ENCODE measurements around the gene ANKRD10. TPM values are rescaled to one million over a fixed set of nuclear protein-coding genes. Genes with fewer than 3 reads are reported as not detected.
"Not testable (repeated sequence)": the region's sequence is repeated elsewhere in the genome, so short reads cannot be mapped to it uniquely, and the experiment has no call there.

ANKRD10 gene
- total RNA-seq, 2 experiments from 2014 or later = 70.0 to 70.4 TPM

DNA sequence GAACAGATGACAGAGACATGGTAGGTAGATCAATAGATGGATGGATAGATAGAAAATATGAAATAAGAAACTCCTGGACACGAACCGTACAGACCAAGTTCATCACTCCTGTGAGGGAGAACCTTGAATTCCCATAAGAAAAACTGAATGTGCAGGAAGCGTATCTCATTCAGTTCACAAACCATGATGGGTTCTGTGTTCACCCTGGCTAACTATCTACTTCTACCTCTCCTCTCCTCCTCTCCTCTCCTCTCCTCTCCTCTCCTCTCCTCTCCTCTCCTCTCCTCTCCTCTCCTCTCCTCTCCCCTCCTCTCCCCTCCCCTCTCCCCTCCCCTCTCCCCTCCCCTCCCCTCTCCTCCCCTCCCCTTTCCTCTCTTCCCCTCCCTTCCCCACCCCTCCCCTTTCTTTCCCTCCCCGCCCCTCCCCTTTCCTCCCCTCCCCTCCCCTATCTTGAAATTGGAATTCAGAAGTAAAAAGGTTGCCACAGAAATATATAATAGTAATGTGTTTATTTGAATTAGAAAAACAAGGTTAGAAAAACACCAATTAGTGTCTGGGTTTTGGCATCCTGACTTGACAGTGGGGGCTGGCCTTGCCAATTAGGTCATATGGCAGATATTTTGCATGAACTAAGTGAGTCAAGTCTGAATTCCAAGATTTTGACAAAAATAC is 75.9 kb downstream of the ANKRD10 start:
- POLR2A ChIA-PET = no interaction called here
- CTCF ChIA-PET = no interaction called here

DNA sequence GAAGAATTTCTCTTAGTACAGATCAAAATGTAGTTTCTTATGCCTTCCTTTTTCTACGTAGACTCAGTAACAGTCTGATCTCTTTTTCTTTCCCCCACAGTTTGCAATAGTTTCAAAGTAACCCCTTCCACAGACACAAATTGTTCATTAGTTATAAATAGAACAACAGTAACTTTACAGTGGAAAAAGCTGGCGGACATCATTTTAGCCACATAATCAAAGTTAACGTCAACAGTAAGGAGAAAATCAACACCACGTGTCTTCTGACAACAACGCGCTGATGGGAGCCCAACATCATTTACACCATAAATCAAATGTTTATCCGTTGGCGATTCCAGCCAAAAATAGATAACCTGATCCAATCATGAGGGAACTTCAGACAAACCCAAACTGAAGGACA is 76.8 kb downstream of the ANKRD10 start:
- ChIA-PET CTCF (no interaction called here), POLR2A (no interaction called here)

- POLR2A ChIA-PET, CTCF ChIA-PET: not testable (repeated sequence)
Observed at GRCh38 chr13:110837397-110838061, 77.3 kb downstream of the ANKRD10 start.

DNA sequence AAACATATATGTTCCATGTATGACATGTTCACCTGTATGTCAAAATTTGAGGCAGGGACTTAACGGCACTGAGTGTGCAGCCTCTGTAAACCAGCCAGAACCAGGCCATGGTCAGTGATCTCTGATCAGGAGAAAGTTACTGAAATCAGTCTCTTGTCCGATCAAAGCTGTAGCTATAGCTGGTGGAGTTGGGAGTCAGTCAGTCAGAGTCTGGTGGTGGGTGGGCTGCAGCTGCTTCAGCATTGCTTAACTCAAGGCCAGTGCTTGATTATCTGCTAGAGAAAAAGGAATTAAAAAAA is 78.3 kb downstream of the ANKRD10 start:
- POLR2A ChIA-PET = no interaction called here
- CTCF ChIA-PET = no interaction called here

- ChIA-PET POLR2A (no interaction called here), CTCF (no interaction called here)
Observed at GRCh38 chr13:110835721-110836604, 78.9 kb downstream of the ANKRD10 start.

DNA sequence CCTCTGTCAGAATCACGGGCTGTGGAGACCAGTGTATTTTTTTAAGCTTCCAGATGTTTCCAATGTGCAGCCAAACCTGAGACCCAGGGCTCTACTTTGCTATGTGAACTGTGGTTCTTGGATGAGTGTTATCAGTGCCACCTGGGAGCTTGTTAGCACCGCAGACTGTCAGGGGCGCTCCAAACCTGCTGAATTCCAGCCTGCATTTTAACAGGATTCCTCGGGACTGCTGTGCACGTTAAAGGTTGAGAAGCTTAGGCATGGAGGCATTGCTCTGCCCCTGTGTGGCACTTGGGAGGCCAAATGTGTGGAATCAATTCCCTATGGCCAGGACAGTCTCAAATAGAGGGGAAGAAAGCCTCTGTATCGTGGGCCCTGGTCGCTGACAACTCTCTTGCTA is 80.3 kb downstream of the ANKRD10 start:
- POLR2A ChIA-PET = no interaction called here
- CTCF ChIA-PET = no interaction called here

GRCh38 chr13:110832531-110832930 is 82.3 kb downstream of the ANKRD10 start:
- ChIA-PET POLR2A (no interaction called here), CTCF (no interaction called here)

DNA sequence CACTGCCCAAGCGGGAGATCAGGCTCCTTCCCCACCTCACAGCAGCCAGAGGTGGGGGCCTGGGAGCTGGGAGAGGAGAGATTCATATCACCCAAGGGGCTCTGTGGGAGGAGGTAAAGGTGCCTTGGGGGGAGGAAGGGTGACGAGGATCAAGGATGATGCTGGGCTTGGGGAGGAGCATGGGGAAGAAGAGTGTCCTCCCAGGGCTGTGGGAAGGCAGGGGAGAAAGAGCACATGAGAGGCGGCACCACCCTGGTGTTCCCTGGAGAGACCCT is 82.7 kb downstream of the ANKRD10 start:
- CTCF ChIA-PET = no interaction called here

DNA sequence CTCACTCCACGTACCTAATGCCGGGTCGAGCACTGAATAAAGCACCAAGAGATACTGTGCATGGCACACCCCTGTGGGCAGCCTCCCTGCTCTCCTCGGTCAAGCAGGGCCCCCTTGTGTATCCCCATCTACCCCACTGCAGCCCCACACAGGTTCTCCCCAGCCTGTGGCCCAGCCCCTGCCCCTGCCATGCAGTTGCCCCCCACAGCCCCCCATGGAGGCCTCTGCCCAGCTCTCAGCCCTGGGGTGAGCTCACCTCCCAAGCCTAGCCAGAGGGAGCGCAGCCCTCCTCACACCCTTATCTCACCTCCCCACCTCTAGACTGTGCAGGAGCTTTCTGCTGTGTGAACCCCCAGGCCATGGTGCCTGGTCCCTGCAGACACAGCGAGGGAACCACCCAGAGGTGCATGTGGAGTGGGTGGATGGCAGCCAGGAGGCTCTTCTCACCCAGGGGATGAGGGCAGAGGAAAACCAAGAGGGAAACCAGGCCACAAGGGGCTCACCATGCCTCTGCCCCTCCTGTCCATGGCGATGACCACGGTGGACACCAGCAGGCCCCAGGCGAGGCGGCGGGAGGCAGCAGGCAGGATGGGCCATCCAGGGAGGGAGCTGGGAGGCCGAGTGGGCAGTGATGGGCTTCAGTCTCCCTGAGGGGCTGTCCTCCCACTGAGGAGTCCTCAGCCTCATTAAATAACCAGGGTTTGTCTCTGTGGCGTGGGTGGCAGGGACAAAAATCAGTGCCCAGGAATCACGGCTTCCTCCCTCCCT is 83.2 kb downstream of the ANKRD10 start:
- POLR2A ChIA-PET = no interaction called here
- CTCF ChIA-PET = no interaction called here

More for the DNA sequence above, 82.7 kb downstream of the ANKRD10 start:
- POLR2A ChIA-PET = no interaction called here

GRCh38 chr13:110830800-110831371 is 84.0 kb downstream of the ANKRD10 start:
- ChIA-PET CTCF (no interaction called here), POLR2A (no interaction called here)

- POLR2A ChIA-PET = no interaction called here
- CTCF ChIA-PET = no interaction called here
Observed at GRCh38 chr13:110830331-110830730, 84.5 kb downstream of the ANKRD10 start.

DNA sequence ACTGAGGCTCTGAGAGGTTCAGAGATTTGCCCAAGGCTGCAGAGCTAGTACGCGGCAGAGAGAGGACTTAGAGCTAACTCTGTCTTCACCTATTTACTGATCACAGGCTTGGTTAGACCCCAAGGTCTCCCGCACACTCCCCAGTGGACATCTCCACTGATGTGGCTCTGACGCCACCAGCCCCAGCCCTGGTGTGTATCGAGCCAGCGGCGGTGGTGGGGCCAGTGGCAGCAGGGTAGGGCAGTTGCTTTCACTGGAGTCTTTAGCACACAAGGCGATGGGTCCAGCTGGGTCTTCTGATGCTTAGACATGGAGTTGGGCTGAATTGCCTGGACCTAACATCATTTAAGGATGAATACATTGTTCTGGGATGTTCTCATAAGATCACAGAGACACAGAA is 85.4 kb downstream of the ANKRD10 start:
- ChIA-PET CTCF (no interaction called here), POLR2A (no interaction called here)

DNA sequence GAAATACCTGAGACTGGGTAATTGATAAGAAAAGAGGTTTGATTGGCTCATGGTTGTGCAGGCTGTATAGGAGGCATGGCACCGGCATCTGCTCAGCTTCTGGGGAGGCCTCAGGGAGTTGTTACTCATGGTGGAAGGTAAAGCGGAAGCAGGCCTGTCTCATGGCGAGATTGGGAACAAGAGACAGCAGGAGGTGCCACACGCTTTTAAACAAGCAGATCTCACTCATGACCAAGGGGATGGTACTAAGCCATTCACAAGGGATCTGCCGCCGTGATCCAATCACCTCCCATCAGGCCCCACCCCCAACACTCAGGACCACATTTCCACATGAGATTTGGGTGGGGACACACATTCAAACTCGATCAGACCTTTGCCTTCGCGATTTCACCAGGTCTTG is 86.2 kb downstream of the ANKRD10 start:
- POLR2A ChIA-PET = no interaction called here
- CTCF ChIA-PET = no interaction called here

Other genes with a start within 250 kb of the ANKRD10 start
- gene CARS2, start 209.0 kb downstream of the ANKRD10 start, total RNA-seq = 10 to 100 TPM; 86.7 to 89.4 TPM
- gene ING1, start 201.4 kb downstream of the ANKRD10 start, total RNA-seq = 10 to 100 TPM; 17.5 to 18.0 TPM
- 10 to 100 TPM; 49.4 to 50.8 TPM for gene ARHGEF7, start 200.2 kb upstream of the ANKRD10 start, total RNA-seq

Data from activated CD8-positive, alpha-beta memory T cell treated with anti-CD3 and anti-CD28 coated beads for 36 hours (primary cell).